Measurements from ENCODE around the gene CDC26. TPM values are rescaled to one million over a fixed set of nuclear protein-coding genes. Genes with fewer than 3 reads are reported as not detected.

CDC26 gene
- total RNA-seq, 1 experiment from 2014 or later: 22.0 TPM

DNA sequence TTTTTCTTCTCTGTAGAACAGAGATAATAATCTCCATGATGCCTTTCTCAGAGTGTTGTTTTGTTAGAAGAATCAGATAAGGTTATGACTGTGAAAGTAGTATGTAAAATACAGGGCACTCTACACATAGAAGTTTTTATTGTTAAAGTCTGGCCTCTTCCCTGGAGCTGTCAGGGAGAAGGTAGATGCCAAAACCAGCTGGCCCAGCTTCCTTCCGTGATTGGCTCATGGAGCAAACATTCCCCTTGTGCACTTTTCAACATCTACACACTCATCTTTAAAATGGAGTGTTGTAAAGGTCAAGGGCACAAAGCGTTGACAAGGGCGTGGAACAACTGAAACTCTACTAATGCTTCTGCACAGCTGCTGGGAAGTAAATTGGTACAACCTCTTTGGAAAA lies 35.2 kb upstream of the CDC26 start:
- no peaks in the 10 kb centered on the region for H3K9me2 ChIP-seq (ENCODE audit: insufficient read depth)
- no TSS peak for BruUV-seq (replicated peaks)
- ChIA-PET RAD21 (ENCODE audit: low non-redundant PET in 1 of 2, low total read pairs in 2 of 2, uncharacterized antibody in 2 of 2, unreplicated experiment in 2 of 2) (no interaction called here), POLR2A (no interaction called here), CTCF (interaction anchor here (0.7 kb wide), 1 partner anchor 30 kb away, joined by 4 read pairs; the partner anchor contains the start of gene WDR31)
- H4K20me1 ChIP-seq (ENCODE audit: insufficient read depth): no peaks in the 10 kb centered on the region
- intact Hi-C loops (cut with micrococcal nuclease): no loop called here
- no peak overlapping the region for H3K27ac ChIP-seq (ENCODE audit: low read depth, low read length)
- no peak overlapping the region for H3K4me2 ChIP-seq (ENCODE audit: low read length)
- no peaks in the 10 kb centered on the region for H3K36me3 ChIP-seq (ENCODE audit: control insufficient read depth in 1 of 2, insufficient read depth in 2 of 2, low read length in 2 of 2)
- no peaks in the 10 kb centered on the region for H3K79me2 ChIP-seq (ENCODE audit: insufficient read depth, low read length)
- H3K27me3 ChIP-seq (ENCODE audit: insufficient read depth, low read length): no peaks in the 10 kb centered on the region
- ATAC-seq (no peak), DNase-seq (ENCODE audit: low read depth, low spot score) (no peak)
- H3K9ac ChIP-seq (ENCODE audit: low read length): no peak overlapping the region
- H3K4me1 ChIP-seq (ENCODE audit: control insufficient read depth in 1 of 2, insufficient read depth in 2 of 2, low read length in 2 of 2): no peaks in the 10 kb centered on the region
- H2AFZ ChIP-seq (ENCODE audit: low read depth, low read length, poor library complexity, severe bottlenecking): no peak overlapping the region
- no peaks in the 10 kb centered on the region for H3K9me3 ChIP-seq (ENCODE audit: control insufficient read depth in 1 of 2, insufficient read depth in 1 of 2, low read depth in 1 of 2, low read length in 2 of 2)
- no peak overlapping the region for H3K4me3 ChIP-seq (replicated peaks in 1 of 2; ENCODE audit: low read depth in 1 of 2, low read length in 2 of 2)
- TF ChIP-seq EZH2 (IDR thresholded peaks at IDR 0.05): no peak
- no peak for TF ChIP-seq CBX3 (IDR thresholded peaks at IDR 0.05; ENCODE audit: low read depth)
- no peak for TF ChIP-seq RAD21 (IDR thresholded peaks at IDR 0.05; ENCODE audit: low read depth)
- TF ChIP-seq, protein P1, sequence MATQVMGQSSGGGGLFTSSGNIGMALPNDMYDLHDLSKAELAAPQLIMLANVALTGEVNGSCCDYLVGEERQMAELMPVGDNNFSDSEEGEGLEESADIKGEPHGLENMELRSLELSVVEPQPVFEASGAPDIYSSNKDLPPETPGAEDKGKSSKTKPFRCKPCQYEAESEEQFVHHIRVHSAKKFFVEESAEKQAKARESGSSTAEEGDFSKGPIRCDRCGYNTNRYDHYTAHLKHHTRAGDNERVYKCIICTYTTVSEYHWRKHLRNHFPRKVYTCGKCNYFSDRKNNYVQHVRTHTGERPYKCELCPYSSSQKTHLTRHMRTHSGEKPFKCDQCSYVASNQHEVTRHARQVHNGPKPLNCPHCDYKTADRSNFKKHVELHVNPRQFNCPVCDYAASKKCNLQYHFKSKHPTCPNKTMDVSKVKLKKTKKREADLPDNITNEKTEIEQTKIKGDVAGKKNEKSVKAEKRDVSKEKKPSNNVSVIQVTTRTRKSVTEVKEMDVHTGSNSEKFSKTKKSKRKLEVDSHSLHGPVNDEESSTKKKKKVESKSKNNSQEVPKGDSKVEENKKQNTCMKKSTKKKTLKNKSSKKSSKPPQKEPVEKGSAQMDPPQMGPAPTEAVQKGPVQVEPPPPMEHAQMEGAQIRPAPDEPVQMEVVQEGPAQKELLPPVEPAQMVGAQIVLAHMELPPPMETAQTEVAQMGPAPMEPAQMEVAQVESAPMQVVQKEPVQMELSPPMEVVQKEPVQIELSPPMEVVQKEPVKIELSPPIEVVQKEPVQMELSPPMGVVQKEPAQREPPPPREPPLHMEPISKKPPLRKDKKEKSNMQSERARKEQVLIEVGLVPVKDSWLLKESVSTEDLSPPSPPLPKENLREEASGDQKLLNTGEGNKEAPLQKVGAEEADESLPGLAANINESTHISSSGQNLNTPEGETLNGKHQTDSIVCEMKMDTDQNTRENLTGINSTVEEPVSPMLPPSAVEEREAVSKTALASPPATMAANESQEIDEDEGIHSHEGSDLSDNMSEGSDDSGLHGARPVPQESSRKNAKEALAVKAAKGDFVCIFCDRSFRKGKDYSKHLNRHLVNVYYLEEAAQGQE (IDR thresholded peaks at IDR 0.05; ENCODE audit: low read depth): no peak
- TF ChIP-seq ZNF274 (IDR thresholded peaks at IDR 0.05; ENCODE audit: low read depth, low read length): no peak
- TF ChIP-seq POLR2AphosphoS5 (IDR thresholded peaks at IDR 0.05; ENCODE audit: low read depth, low read length): no peak
- no peak for TF ChIP-seq JUND (IDR thresholded peaks at IDR 0.05)
- TF ChIP-seq POLR2A (IDR thresholded peaks at IDR 0.05; ENCODE audit: borderline replicate concordance, extremely low read depth, insufficient read depth, insufficient read length): no peak
- no peak for TF ChIP-seq EZH2phosphoT487 (IDR thresholded peaks at IDR 0.05; ENCODE audit: borderline replicate concordance)
- TF ChIP-seq, protein P2, sequence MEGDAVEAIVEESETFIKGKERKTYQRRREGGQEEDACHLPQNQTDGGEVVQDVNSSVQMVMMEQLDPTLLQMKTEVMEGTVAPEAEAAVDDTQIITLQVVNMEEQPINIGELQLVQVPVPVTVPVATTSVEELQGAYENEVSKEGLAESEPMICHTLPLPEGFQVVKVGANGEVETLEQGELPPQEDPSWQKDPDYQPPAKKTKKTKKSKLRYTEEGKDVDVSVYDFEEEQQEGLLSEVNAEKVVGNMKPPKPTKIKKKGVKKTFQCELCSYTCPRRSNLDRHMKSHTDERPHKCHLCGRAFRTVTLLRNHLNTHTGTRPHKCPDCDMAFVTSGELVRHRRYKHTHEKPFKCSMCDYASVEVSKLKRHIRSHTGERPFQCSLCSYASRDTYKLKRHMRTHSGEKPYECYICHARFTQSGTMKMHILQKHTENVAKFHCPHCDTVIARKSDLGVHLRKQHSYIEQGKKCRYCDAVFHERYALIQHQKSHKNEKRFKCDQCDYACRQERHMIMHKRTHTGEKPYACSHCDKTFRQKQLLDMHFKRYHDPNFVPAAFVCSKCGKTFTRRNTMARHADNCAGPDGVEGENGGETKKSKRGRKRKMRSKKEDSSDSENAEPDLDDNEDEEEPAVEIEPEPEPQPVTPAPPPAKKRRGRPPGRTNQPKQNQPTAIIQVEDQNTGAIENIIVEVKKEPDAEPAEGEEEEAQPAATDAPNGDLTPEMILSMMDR (IDR thresholded peaks at IDR 0.05 in 2 of 3, conservative IDR thresholded peaks at IDR 0.05 in 1 of 3; ENCODE audit: borderline replicate concordance in 1 of 3, insufficient read depth in 1 of 3, low read depth in 2 of 3, low read length in 2 of 3): no peak
- no peak for TF ChIP-seq ZFX (IDR thresholded peaks at IDR 0.05)
- no peak for TF ChIP-seq EGR1 (IDR thresholded peaks at IDR 0.05; ENCODE audit: low read depth)
- TF ChIP-seq, protein P3, sequence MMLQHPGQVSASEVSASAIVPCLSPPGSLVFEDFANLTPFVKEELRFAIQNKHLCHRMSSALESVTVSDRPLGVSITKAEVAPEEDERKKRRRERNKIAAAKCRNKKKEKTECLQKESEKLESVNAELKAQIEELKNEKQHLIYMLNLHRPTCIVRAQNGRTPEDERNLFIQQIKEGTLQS (IDR thresholded peaks at IDR 0.05): no peak
- TF ChIP-seq SIN3A (IDR thresholded peaks at IDR 0.05; ENCODE audit: low read depth): no peak
- TF ChIP-seq SRF (IDR thresholded peaks at IDR 0.05; ENCODE audit: low read depth): no peak
- TF ChIP-seq SP1 (IDR thresholded peaks at IDR 0.05; ENCODE audit: low read depth): no peak
